HEK293 (cell line): Measurements from ENCODE around the gene GOLGA6L7.
"Not testable (repeated sequence)": the region's sequence is repeated elsewhere in the genome, so short reads cannot be mapped to it uniquely, and the experiment has no call there.

Experiments used
- CTCF ChIA-PET: fragments of 350-600 bp; formaldehyde crosslinking; extraction: SDS; loops from one replicate; lab custom pipeline; 2021; ENCODE audit warnings: antibody characterized with exemption; lab: Yijun Ruan, JAX
- POLR2A ChIA-PET: fragments of 300-600 bp; formaldehyde crosslinking; extraction: SDS; loops from one replicate; lab custom pipeline; 2020; ENCODE audit warnings: antibody characterized with exemption, inconsistent platforms; lab: Yijun Ruan, JAX
- H3K27ac ChIP-seq: fragments of 200-500 bp; sonication (Bioruptor generic); 2 replicates; pipeline ENCODE4 v1.5.1; 2014; ENCODE audit warnings: low read depth, low read length, control low read depth, inconsistent platforms; ENCODE audit errors: extremely low read depth
- H3K36me3 ChIP-seq, 2 experiments: fragments of 200-500 bp in 1 of 2; sonication (Bioruptor generic) in 1 of 2; 1 replicate in 1 of 2; 2 replicates in 1 of 2; pipeline ENCODE4 v1.5.1; 2014 to 2017; ENCODE audit warnings: inconsistent platforms in 2 of 2, low read length in 2 of 2; ENCODE audit not compliant: control insufficient read depth in 2 of 2, insufficient read depth in 1 of 2
- H3K4me1 ChIP-seq: fragments of 200-500 bp; sonication (Bioruptor generic); 2 replicates; pipeline ENCODE4 v1.5.1; 2014; ENCODE audit warnings: mild to moderate bottlenecking, low read length, inconsistent platforms; ENCODE audit not compliant: control insufficient read depth, insufficient read depth
- H3K4me3 ChIP-seq: 2 replicates; pipeline ENCODE4 v1.5.1; 2011; ENCODE audit warnings: low read depth, mild to moderate bottlenecking, control low read depth, low read length, moderate library complexity
- H3K9me3 ChIP-seq: fragments of 200-500 bp; sonication (Bioruptor generic); 2 replicates; pipeline ENCODE4 v1.5.1; 2014; ENCODE audit warnings: low read depth, low read length, inconsistent platforms; ENCODE audit not compliant: control insufficient read depth, insufficient read depth
- SCRT2 ChIP-seq: fragments of 450-650 bp; formaldehyde crosslinking; IDR thresholded peaks from 2 replicates; pipeline ENCODE4 v1.5.1; 2016; ENCODE audit warnings: missing biosample characterization, missing genetic modification characterization
- SP2 ChIP-seq: fragments of 450-650 bp; formaldehyde crosslinking; IDR thresholded peaks from 2 replicates; pipeline ENCODE4 v1.5.1; 2016; ENCODE audit warnings: missing biosample characterization, missing genetic modification characterization
- ZBTB20 ChIP-seq: fragments of 450-650 bp; formaldehyde crosslinking; IDR thresholded peaks from 2 replicates; pipeline ENCODE4 v1.5.1; 2016; ENCODE audit warnings: missing biosample characterization, missing genetic modification characterization
- ZBTB6 ChIP-seq: fragments of 450-650 bp; formaldehyde crosslinking; IDR thresholded peaks from 2 replicates; pipeline ENCODE4 v1.5.1; 2017; ENCODE audit warnings: missing biosample characterization, missing genetic modification characterization
- ZBTB8A ChIP-seq: fragments of 450-650 bp; formaldehyde crosslinking; IDR thresholded peaks from 2 replicates; pipeline ENCODE4 v1.5.1; 2016; ENCODE audit warnings: missing biosample characterization, missing genetic modification characterization
- ZFHX2 ChIP-seq: fragments of 450-650 bp; formaldehyde crosslinking; conservative IDR thresholded peaks from 2 replicates; pipeline ENCODE4 v1.5.1; 2016; ENCODE audit warnings: missing biosample characterization, missing genetic modification characterization
- ZNF335 ChIP-seq: fragments of 450-650 bp; formaldehyde crosslinking; conservative IDR thresholded peaks from 2 replicates; pipeline ENCODE4 v1.5.1; 2016; ENCODE audit warnings: missing biosample characterization, missing genetic modification characterization
- ZNF518A ChIP-seq: fragments of 450-650 bp; formaldehyde crosslinking; conservative IDR thresholded peaks from 2 replicates; pipeline ENCODE4 v1.5.1; 2016; ENCODE audit warnings: low read depth, missing biosample characterization, missing genetic modification characterization
- ZNF629 ChIP-seq: fragments of 450-650 bp; formaldehyde crosslinking; IDR thresholded peaks from 2 replicates; pipeline ENCODE4 v1.5.1; 2017; ENCODE audit warnings: missing biosample characterization, missing genetic modification characterization

The GOLGA6L7 gene

GRCh38 chr15:28831897-28832587 lies 16.4 kb downstream of the GOLGA6L7 start (continued):
- TF ChIP-seq ZNF518A (tag by site-specific recombination) (0 out of 2 replicates have a peak, but pooled peaks have one; percentile 34), ZBTB20 (peak; percentile 52; the same call in 1 of the 2 replicates), SP2 (tag by site-specific recombination) (peak; percentile 85), ZNF629 (0 out of 2 replicates have a peak, but pooled peaks have one; percentile 20), ZBTB6 (tag by site-specific recombination) (peak; percentile 70; the same call in 1 of the 2 replicates), ZFHX2 (tag by site-specific recombination) (0 out of 2 replicates have a peak, but pooled peaks have one; percentile 22), ZBTB8A (peak; percentile 37; the same call in 1 of the 2 replicates)

GRCh38 chr15:28821420-28821819 lies 27.0 kb downstream of the GOLGA6L7 start:
- H3K27ac ChIP-seq, POLR2A ChIA-PET, H3K4me1 ChIP-seq, H3K36me3 ChIP-seq, H3K9me3 ChIP-seq, H3K4me3 ChIP-seq, CTCF ChIA-PET: not testable (repeated sequence)

- H3K27ac ChIP-seq, H3K4me3 ChIP-seq, CTCF ChIA-PET, H3K9me3 ChIP-seq, H3K36me3 ChIP-seq, H3K4me1 ChIP-seq, POLR2A ChIA-PET: not testable (repeated sequence)
These were observed 28.5 kb downstream of the GOLGA6L7 start for GRCh38 chr15:28819930-28820295.

GRCh38 chr15:28819019-28819929 lies 29.2 kb downstream of the GOLGA6L7 start:
- POLR2A ChIA-PET, H3K4me1 ChIP-seq, CTCF ChIA-PET, H3K9me3 ChIP-seq, H3K4me3 ChIP-seq, H3K36me3 ChIP-seq, H3K27ac ChIP-seq: not testable (repeated sequence)
- peak; percentile 36; the same call in 1 of the 2 replicates for TF ChIP-seq SCRT2 (tag by site-specific recombination)
- peak; percentile 25; the same call in 1 of the 2 replicates for TF ChIP-seq ZNF335 (tag by site-specific recombination)
